ENCODE measurements around the gene ATP8A2. TPM values are rescaled to one million over a fixed set of nuclear protein-coding genes. Genes with fewer than 3 reads are reported as not detected.

ATP8A2 gene
- total RNA-seq, 6 experiments from 2014 or later, result not detected

GRCh38 chr13:25902455-25902854, 530.7 kb downstream of the ATP8A2 start:
- ATAC-seq, result no peak

GRCh38 chr13:25902891-25903341, 531.1 kb downstream of the ATP8A2 start:
- Histone ChIP-seq H3K27me3 (no peaks in the 10 kb centered on the region), H3K4me1 (no peaks in the 10 kb centered on the region), H3K4me3 (no peak overlapping the region), H3K36me3 (no peaks in the 10 kb centered on the region), H3K27ac (no peak overlapping the region), H3K9me3 (no peaks in the 10 kb centered on the region)
- 58% methylated on average over 10 of the region's 11 CpGs for whole genome bisulfite sequencing (ENCODE audit: insufficient coverage, low coverage, low lambda C conversion rate, missing lambda C conversion rate)
- intact Hi-C loops (cut with DNase I), result no loop called here
- no peak for TF ChIP-seq POLR2A (IDR thresholded peaks at IDR 0.05)
- no peak for TF ChIP-seq CTCF (IDR thresholded peaks at IDR 0.05)
- no peak for DNase-seq
- ATAC-seq, result no peak

More at GRCh38 chr13:25902455-25902854, 530.7 kb downstream of the ATP8A2 start:
- Histone ChIP-seq H3K9me3 (no peaks in the 10 kb centered on the region), H3K4me3 (no peak overlapping the region), H3K4me1 (no peaks in the 10 kb centered on the region), H3K27ac (no peak overlapping the region), H3K36me3 (no peaks in the 10 kb centered on the region), H3K27me3 (no peaks in the 10 kb centered on the region)
- intact Hi-C loops (cut with DNase I), result no loop called here
- WGBS (ENCODE audit: insufficient coverage, low coverage, low lambda C conversion rate, missing lambda C conversion rate), result 32% methylated on average over 6 of the region's 6 CpGs
- no peak for DNase-seq
- TF ChIP-seq POLR2A (IDR thresholded peaks at IDR 0.05) (no peak), CTCF (IDR thresholded peaks at IDR 0.05) (no peak)

GRCh38 chr13:25904830-25905229, 533.1 kb downstream of the ATP8A2 start:
- TF ChIP-seq POLR2A (IDR thresholded peaks at IDR 0.05), result no peak
- no peak for TF ChIP-seq CTCF (IDR thresholded peaks at IDR 0.05)
- Histone ChIP-seq H3K9me3 (no peaks in the 10 kb centered on the region), H3K36me3 (no peaks in the 10 kb centered on the region), H3K4me1 (no peaks in the 10 kb centered on the region), H3K4me3 (no peak overlapping the region), H3K27ac (no peak overlapping the region), H3K27me3 (no peaks in the 10 kb centered on the region)
- ATAC-seq, result no peak
- intact Hi-C loops (cut with DNase I), result no loop called here
- 53% methylated on average over 10 of the region's 10 CpGs for WGBS (ENCODE audit: insufficient coverage, low coverage, low lambda C conversion rate, missing lambda C conversion rate)
- DNase-seq, result no peak

- no peak for DNase-seq
- whole genome bisulfite sequencing (ENCODE audit: insufficient coverage, low coverage, low lambda C conversion rate, missing lambda C conversion rate), result 49% methylated on average over 5 of the region's 5 CpGs
- Histone ChIP-seq H3K4me1 (no peaks in the 10 kb centered on the region), H3K36me3 (no peaks in the 10 kb centered on the region), H3K27me3 (no peaks in the 10 kb centered on the region), H3K4me3 (no peak overlapping the region), H3K27ac (no peak overlapping the region), H3K9me3 (no peaks in the 10 kb centered on the region)
- TF ChIP-seq POLR2A (IDR thresholded peaks at IDR 0.05), result no peak
- no peak for ATAC-seq
- intact Hi-C loops (cut with DNase I), result no loop called here
Measured at GRCh38 chr13:25905611-25906010, 533.8 kb downstream of the ATP8A2 start.

- Histone ChIP-seq H3K9me3 (no peaks in the 10 kb centered on the region), H3K27ac (no peak overlapping the region), H3K36me3 (no peaks in the 10 kb centered on the region), H3K27me3 (no peaks in the 10 kb centered on the region), H3K4me1 (no peaks in the 10 kb centered on the region), H3K4me3 (no peak overlapping the region)
- no peak for TF ChIP-seq CTCF (IDR thresholded peaks at IDR 0.05)
- TF ChIP-seq POLR2A (IDR thresholded peaks at IDR 0.05), result no peak
- DNase-seq (no peak), ATAC-seq (no peak)
- intact Hi-C loops (cut with DNase I), result no loop called here
- WGBS (ENCODE audit: insufficient coverage, low coverage, low lambda C conversion rate, missing lambda C conversion rate), result 34% methylated on average over 7 of the region's 7 CpGs
Measured at GRCh38 chr13:25906191-25906661, 534.5 kb downstream of the ATP8A2 start.

Measured in right lobe of liver (tissue), 6 donors.